GM12873 (cell line): Measurements from ENCODE around the gene MBD5.

Experiments
- CTCF ChIP-seq: IDR thresholded peaks from 2 replicates; pipeline ENCODE4 v1.5.1; 2012; ENCODE audit warnings: low read depth, mild to moderate bottlenecking, moderate library complexity, low read length, control low read depth; ENCODE audit not compliant: insufficient read depth; ENCODE audit errors: missing control alignments

MBD5 gene

GRCh38 chr2:148165975-148166374 is 145.1 kb downstream of the MBD5 start:
- TF ChIP-seq CTCF: no peak

GRCh38 chr2:148167241-148167766 is 146.4 kb downstream of the MBD5 start:
- no peak for TF ChIP-seq CTCF

GRCh38 chr2:148167855-148168254 is 147.0 kb downstream of the MBD5 start:
- TF ChIP-seq CTCF: no peak

GRCh38 chr2:148172131-148172753 is 151.4 kb downstream of the MBD5 start:
- TF ChIP-seq CTCF: no peak

GRCh38 chr2:148173168-148173567 is 152.3 kb downstream of the MBD5 start:
- TF ChIP-seq CTCF: no peak

GRCh38 chr2:148177559-148177958 is 156.7 kb downstream of the MBD5 start:
- TF ChIP-seq CTCF: no peak

GRCh38 chr2:148179724-148180123 is 158.8 kb downstream of the MBD5 start:
- no peak for TF ChIP-seq CTCF

- TF ChIP-seq CTCF: no peak
Measured at GRCh38 chr2:148184976-148185375, 164.1 kb downstream of the MBD5 start.
